Posterior vena cava (tissue), 2 donors: ENCODE measurements around the gene TECTB. TPM values are rescaled to one million over a fixed set of nuclear protein-coding genes. Genes with fewer than 3 reads are reported as not detected.

ENCODE experiments used
- DNase-seq: peaks from one replicate; pipeline ENCODE4 v3.0.0-alpha.2; 2020; ENCODE audit warnings: low spot score
- intact Hi-C, 2 donors: fragments of 100-400 bp; cut with DNase I; formaldehyde crosslinking; loops; one replicate each; pipeline versions ENCODE4 v1.14.1 to v1.14.2; 2022 to 2023
- microRNA-seq, 2 donors: library from miRNA; unstranded; fragments of <30 nt; microRNA quantifications; one replicate each; pipeline ENCODE4 v1.2.0, GENCODE V29; 2020 to 2021; ENCODE audit warnings: borderline microRNAs expressed in 2 of 2
- total RNA-seq, 2 donors: library from RNA; stranded (reverse); fragmentation: NEBNext Ultra II Directional; extraction: Animal tissue kit (Norgen Biotek cat#: 25700); gene quantifications; one replicate each; pipeline ENCODE4 v1.2.1, GENCODE V29; 2021
- donor health status: DM: yes; HTN: yes; CAD: no.
- donor health status: DM: yes; HTN: yes; CAD: no.

TECTB gene
- total RNA-seq, 2 donors from 2014 or later: not detected

GRCh38 chr10:112338957-112339356 lies 55.8 kb downstream of the TECTB start:
- DNase-seq: no peak
- intact Hi-C loops: no loop called here

GRCh38 chr10:112340601-112341000 lies 57.4 kb downstream of the TECTB start:
- intact Hi-C loops: no loop called here
- no peak for DNase-seq

GRCh38 chr10:112343056-112343806 lies 60.0 kb downstream of the TECTB start:
- intact Hi-C loops: no loop called here
- no peak for DNase-seq

- DNase-seq: no peak
- intact Hi-C loops: no loop called here
Observed at GRCh38 chr10:112344261-112344660, 61.1 kb downstream of the TECTB start.

GRCh38 chr10:112345202-112345601 lies 62.0 kb downstream of the TECTB start:
- DNase-seq: no peak
- intact Hi-C loops: no loop called here

GRCh38 chr10:112345743-112346142 lies 62.5 kb downstream of the TECTB start:
- intact Hi-C loops: no loop called here

GRCh38 chr10:112346774-112347173 lies 63.6 kb downstream of the TECTB start:
- DNase-seq: no peak
- intact Hi-C loops: no loop called here

More at GRCh38 chr10:112345743-112346142, 62.5 kb downstream of the TECTB start:
- no peak for DNase-seq

- no peak for DNase-seq
- intact Hi-C loops: no loop called here
Observed at GRCh38 chr10:112347709-112348671, 64.8 kb downstream of the TECTB start.

- DNase-seq: no peak
- intact Hi-C loops: no loop called here
Observed at GRCh38 chr10:112348759-112349158, 65.6 kb downstream of the TECTB start.

GRCh38 chr10:112349521-112350085 lies 66.4 kb downstream of the TECTB start:
- intact Hi-C loops: no loop called here
- no peak for DNase-seq

GRCh38 chr10:112351146-112351545 lies 67.9 kb downstream of the TECTB start:
- no peak for DNase-seq
- intact Hi-C loops: no loop called here

GRCh38 chr10:112352044-112352443 lies 68.8 kb downstream of the TECTB start:
- no peak for DNase-seq
- intact Hi-C loops: loop anchor here in 1 of 2 donors (1.0 kb wide), 1 partner anchor 25 kb away; no protein-coding TSS in a partner anchor

- DNase-seq: no peak
- intact Hi-C loops: no loop called here
Observed at GRCh38 chr10:112353046-112353445, 69.8 kb downstream of the TECTB start.

Small RNA genes within 50 kb of the gene (microRNA-seq; reads per million reads assigned to microRNA genes)
- gene MIR6715A (0 reads per million in 2 donors), gene MIR6715B (0 reads per million in 2 donors)

Other genes starting within 250 kb of the TECTB start
- gene GPAM, start 99.6 kb upstream of the TECTB start, total RNA-seq: 10 to 100 TPM; 11.8 to 13.8 TPM
- gene ACSL5, start 90.7 kb downstream of the TECTB start, total RNA-seq: 10 to 100 TPM; 13.1 to 14.7 TPM
- 10 to 100 TPM; 19.0 to 25.0 TPM for gene ZDHHC6, start 163.5 kb downstream of the TECTB start, total RNA-seq
- 10 to 100 TPM; 32.3 to 35.5 TPM for gene VTI1A, start 163.8 kb downstream of the TECTB start, total RNA-seq